ENCODE results near the gene TASP1.

DNA sequence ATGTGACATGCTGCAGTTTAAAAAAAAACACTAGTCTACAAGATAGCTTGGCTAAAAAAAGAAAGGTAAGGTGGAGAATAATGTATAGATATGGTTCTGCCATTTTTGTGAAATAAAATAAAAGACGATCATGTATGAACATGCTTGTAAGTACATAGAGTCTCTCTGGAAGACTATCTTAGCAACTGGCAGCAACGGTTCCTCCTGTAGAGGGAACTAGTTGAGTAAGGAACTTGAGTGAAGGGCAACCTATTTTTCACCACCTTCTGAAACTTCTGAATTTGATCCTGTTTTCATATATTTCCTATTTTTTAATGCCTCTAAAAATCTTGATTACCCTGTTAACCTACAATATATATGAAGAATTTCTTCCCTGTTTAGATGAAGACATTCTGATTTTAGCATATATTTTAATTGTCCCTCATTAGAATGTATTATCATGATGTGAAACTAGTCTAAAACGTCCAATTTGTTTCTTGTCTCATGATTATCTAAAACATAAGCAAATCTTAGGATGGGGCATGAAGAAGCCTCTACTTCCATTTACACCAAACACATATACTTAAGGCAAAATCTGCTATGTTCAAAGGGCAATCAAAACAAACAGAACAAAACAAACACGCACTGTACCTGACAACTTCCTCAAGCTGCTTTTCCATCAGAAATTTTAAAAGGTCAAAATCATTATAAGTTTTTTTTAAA lies 215.1 kb downstream of the TASP1 start:
- TF ChIP-seq, protein P1, sequence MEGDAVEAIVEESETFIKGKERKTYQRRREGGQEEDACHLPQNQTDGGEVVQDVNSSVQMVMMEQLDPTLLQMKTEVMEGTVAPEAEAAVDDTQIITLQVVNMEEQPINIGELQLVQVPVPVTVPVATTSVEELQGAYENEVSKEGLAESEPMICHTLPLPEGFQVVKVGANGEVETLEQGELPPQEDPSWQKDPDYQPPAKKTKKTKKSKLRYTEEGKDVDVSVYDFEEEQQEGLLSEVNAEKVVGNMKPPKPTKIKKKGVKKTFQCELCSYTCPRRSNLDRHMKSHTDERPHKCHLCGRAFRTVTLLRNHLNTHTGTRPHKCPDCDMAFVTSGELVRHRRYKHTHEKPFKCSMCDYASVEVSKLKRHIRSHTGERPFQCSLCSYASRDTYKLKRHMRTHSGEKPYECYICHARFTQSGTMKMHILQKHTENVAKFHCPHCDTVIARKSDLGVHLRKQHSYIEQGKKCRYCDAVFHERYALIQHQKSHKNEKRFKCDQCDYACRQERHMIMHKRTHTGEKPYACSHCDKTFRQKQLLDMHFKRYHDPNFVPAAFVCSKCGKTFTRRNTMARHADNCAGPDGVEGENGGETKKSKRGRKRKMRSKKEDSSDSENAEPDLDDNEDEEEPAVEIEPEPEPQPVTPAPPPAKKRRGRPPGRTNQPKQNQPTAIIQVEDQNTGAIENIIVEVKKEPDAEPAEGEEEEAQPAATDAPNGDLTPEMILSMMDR (IDR thresholded peaks at IDR 0.05; ENCODE audit: insufficient read depth, low read depth, low read length): no peak
- TF ChIP-seq EZH2 (IDR thresholded peaks at IDR 0.05; ENCODE audit: insufficient read depth, low read length): no peak
